ENCODE measurements around the gene PARD3.

The PARD3 gene

GRCh38 chr10:34228066-34228465 lies 587.0 kb downstream of the PARD3 start:
- no peaks in the 10 kb centered on the region for H3K9me3 ChIP-seq (ENCODE audit: severe bottlenecking)
- TF ChIP-seq CTCF (IDR thresholded peaks at IDR 0.05; ENCODE audit: poor library complexity, severe bottlenecking), result no peak
- H3K4me3 ChIP-seq (ENCODE audit: severe bottlenecking), result no peak overlapping the region
- no peak for ATAC-seq (ENCODE audit: low read depth)
- peaks cover 16% of the 10 kb centered on the region for H3K4me1 ChIP-seq (ENCODE audit: insufficient read depth, poor library complexity, severe bottlenecking)
- no peaks in the 10 kb centered on the region for H3K36me3 ChIP-seq (ENCODE audit: low read depth)
- no peak overlapping the region for H3K27ac ChIP-seq (ENCODE audit: poor library complexity, severe bottlenecking)
- no peaks in the 10 kb centered on the region for H3K27me3 ChIP-seq (ENCODE audit: insufficient read depth, poor library complexity, severe bottlenecking)
- no peak for DNase-seq (ENCODE audit: low spot score)

GRCh38 chr10:34224639-34225038 lies 590.5 kb downstream of the PARD3 start:
- H3K4me1 ChIP-seq (ENCODE audit: insufficient read depth, poor library complexity, severe bottlenecking), result peaks cover 16% of the 10 kb centered on the region
- H3K27ac ChIP-seq (ENCODE audit: poor library complexity, severe bottlenecking), result no peak overlapping the region
- H3K9me3 ChIP-seq (ENCODE audit: severe bottlenecking), result no peaks in the 10 kb centered on the region
- ATAC-seq (ENCODE audit: low read depth), result no peak
- H3K27me3 ChIP-seq (ENCODE audit: insufficient read depth, poor library complexity, severe bottlenecking), result no peaks in the 10 kb centered on the region
- no peaks in the 10 kb centered on the region for H3K36me3 ChIP-seq (ENCODE audit: low read depth)
- no peak overlapping the region for H3K4me3 ChIP-seq (ENCODE audit: severe bottlenecking)
- no peak for TF ChIP-seq CTCF (IDR thresholded peaks at IDR 0.05; ENCODE audit: poor library complexity, severe bottlenecking)
- DNase-seq (ENCODE audit: low spot score), result no peak

GRCh38 chr10:34223658-34224057 lies 591.4 kb downstream of the PARD3 start:
- Histone ChIP-seq H3K9me3 (ENCODE audit: severe bottlenecking) (no peaks in the 10 kb centered on the region), H3K4me3 (ENCODE audit: severe bottlenecking) (no peak overlapping the region), H3K36me3 (ENCODE audit: low read depth) (no peaks in the 10 kb centered on the region), H3K27ac (ENCODE audit: poor library complexity, severe bottlenecking) (no peak overlapping the region), H3K4me1 (ENCODE audit: insufficient read depth, poor library complexity, severe bottlenecking) (peaks cover 16% of the 10 kb centered on the region), H3K27me3 (ENCODE audit: insufficient read depth, poor library complexity, severe bottlenecking) (no peaks in the 10 kb centered on the region)
- no peak for DNase-seq (ENCODE audit: low spot score)
- no peak for TF ChIP-seq CTCF (IDR thresholded peaks at IDR 0.05; ENCODE audit: poor library complexity, severe bottlenecking)
- no peak for ATAC-seq (ENCODE audit: low read depth)

- no peak for DNase-seq (ENCODE audit: low spot score)
Measured at GRCh38 chr10:34222359-34222758, 592.7 kb downstream of the PARD3 start.

More at GRCh38 chr10:34222359-34222758, 592.7 kb downstream of the PARD3 start:
- Histone ChIP-seq H3K27me3 (ENCODE audit: insufficient read depth, poor library complexity, severe bottlenecking) (no peaks in the 10 kb centered on the region), H3K36me3 (ENCODE audit: low read depth) (no peaks in the 10 kb centered on the region), H3K4me1 (ENCODE audit: insufficient read depth, poor library complexity, severe bottlenecking) (peaks cover 16% of the 10 kb centered on the region), H3K4me3 (ENCODE audit: severe bottlenecking) (no peak overlapping the region), H3K27ac (ENCODE audit: poor library complexity, severe bottlenecking) (no peak overlapping the region), H3K9me3 (ENCODE audit: severe bottlenecking) (no peaks in the 10 kb centered on the region)
- no peak for TF ChIP-seq CTCF (IDR thresholded peaks at IDR 0.05; ENCODE audit: poor library complexity, severe bottlenecking)
- ATAC-seq (ENCODE audit: low read depth), result no peak
